AG09309 (cell line): ENCODE results near the gene VPS8.
"Not testable (repeated sequence)": the region's sequence is repeated elsewhere in the genome, so short reads cannot be mapped to it uniquely, and the experiment has no call there.

Source experiments
- DNase-seq: peaks from one replicate; pipeline ENCODE4 v3.0.0-alpha.2; 2010; ENCODE audit warnings: low read depth
- H3K4me3 ChIP-seq: 2 replicates; pipeline ENCODE4 v1.5.1; 2011; ENCODE audit warnings: mild to moderate bottlenecking, low read depth, low read length, moderate library complexity; ENCODE audit not compliant: control insufficient read depth
- TF ChIP-seq, protein P1 (sequence below): IDR thresholded peaks from 2 replicates; pipeline ENCODE4 v1.5.1; 2011; ENCODE audit warnings: mild to moderate bottlenecking, low read depth, low read length, inconsistent platforms; ENCODE audit not compliant: insufficient read depth, control insufficient read depth; ENCODE audit errors: missing control alignments

Gene VPS8

DNA sequence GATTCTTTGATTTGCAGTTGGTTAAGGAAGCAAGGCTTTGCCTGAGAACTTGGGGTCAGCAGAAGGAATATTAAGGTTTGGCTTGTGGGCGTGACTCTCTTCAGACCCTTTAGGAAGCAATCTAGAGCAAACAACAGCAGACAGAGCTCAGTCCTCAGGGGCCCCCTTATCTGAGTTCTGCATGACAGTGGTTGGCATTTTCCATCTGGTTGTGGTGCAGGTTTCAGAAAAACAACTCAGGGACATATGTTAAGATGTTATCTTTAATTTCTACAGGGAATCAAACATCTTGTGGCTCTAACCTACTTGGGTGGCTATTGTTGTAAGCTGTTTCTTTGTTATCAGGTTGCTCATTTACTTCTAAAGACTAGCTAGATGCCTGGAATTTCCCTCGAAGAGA is 141.4 kb downstream of the VPS8 start:
- no peak overlapping the region for H3K4me3 ChIP-seq
- TF ChIP-seq, protein P1, sequence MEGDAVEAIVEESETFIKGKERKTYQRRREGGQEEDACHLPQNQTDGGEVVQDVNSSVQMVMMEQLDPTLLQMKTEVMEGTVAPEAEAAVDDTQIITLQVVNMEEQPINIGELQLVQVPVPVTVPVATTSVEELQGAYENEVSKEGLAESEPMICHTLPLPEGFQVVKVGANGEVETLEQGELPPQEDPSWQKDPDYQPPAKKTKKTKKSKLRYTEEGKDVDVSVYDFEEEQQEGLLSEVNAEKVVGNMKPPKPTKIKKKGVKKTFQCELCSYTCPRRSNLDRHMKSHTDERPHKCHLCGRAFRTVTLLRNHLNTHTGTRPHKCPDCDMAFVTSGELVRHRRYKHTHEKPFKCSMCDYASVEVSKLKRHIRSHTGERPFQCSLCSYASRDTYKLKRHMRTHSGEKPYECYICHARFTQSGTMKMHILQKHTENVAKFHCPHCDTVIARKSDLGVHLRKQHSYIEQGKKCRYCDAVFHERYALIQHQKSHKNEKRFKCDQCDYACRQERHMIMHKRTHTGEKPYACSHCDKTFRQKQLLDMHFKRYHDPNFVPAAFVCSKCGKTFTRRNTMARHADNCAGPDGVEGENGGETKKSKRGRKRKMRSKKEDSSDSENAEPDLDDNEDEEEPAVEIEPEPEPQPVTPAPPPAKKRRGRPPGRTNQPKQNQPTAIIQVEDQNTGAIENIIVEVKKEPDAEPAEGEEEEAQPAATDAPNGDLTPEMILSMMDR, result no peak
- no peak for DNase-seq

GRCh38 chr3:184954251-184954650 is 142.3 kb downstream of the VPS8 start:
- TF ChIP-seq, protein P1, result no peak
- H3K4me3 ChIP-seq, result no peak overlapping the region
- DNase-seq, result no peak

DNA sequence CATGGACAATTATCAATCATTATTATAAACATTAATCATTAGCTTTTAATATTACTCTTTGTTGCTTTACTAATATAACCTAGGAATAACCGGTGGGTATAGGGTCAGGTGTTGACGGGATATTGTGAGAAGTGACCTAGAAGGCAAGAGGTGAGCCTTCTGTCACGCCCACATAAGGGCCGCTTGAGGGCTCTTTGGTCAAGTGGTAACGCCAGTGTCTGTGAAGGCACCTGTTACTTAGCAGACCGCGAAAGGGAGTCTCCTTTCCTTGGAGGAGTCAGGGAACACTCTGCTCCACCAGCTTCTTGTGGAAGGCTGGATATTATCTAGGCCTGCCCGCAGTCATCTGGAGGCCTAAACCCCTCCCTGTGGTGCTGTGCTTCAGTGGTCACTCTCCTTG is 142.9 kb downstream of the VPS8 start:
- not testable (repeated sequence) for H3K4me3 ChIP-seq, DNase-seq

- no peak for DNase-seq
- TF ChIP-seq, protein P1, result no peak
- H3K4me3 ChIP-seq, result no peak overlapping the region
These were observed 153.9 kb downstream of the VPS8 start for GRCh38 chr3:184965639-184966430.

DNA sequence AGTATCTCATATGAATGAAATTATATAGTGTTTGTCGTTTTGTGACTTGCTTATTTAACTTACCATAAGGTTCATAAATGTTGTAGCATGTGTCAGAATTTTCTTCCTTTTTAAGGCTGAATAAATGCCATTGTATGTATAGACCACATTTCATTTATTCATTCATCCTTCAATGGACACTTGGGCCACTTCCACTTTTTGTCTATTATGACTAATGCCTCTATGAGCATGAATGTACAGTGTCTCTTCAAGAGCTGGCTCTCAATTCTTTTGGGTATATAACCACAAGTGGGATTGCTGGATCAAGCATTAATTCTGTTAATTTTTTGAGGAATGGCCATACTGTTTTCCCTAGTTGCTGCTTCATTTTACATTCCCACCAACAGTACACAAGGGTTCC is 156.1 kb downstream of the VPS8 start:
- no peak for DNase-seq
- TF ChIP-seq, protein P1, result no peak
- no peak overlapping the region for H3K4me3 ChIP-seq

DNA sequence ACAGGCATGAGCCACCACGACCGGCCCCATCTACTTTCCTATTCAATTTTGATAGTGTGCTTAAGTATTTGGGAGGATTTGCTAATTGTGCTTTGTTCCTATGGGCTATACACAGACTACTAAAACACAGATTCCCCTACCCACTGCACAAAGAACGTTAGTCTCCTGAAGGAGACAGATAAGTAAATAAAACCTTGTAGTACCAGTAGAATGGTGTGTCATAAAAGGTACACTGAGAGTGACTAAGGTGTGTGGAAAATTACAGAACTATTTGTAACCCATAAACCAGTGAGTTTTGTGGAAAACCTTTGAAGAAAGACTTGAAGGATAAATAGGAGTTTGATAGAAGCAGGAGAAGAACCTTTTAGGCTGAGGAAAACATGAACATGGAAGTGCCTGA is 158.2 kb downstream of the VPS8 start:
- no peak for DNase-seq
- TF ChIP-seq, protein P1, result no peak
- H3K4me3 ChIP-seq, result no peak overlapping the region

GRCh38 chr3:184977796-184978195 is 165.8 kb downstream of the VPS8 start:
- no peak overlapping the region for H3K4me3 ChIP-seq
- DNase-seq, result no peak
- TF ChIP-seq, protein P1, result no peak
